ENCODE results near the gene WASHC3.

WASHC3 gene

GRCh38 chr12:101981868-101982267, 79.9 kb downstream of the WASHC3 start:
- FAIRE-seq, result no peak

GRCh38 chr12:101968770-101969169, 93.0 kb downstream of the WASHC3 start:
- DNase-seq (ENCODE audit: low spot score) (no peak), FAIRE-seq (no peak)

More at GRCh38 chr12:101981868-101982267, 79.9 kb downstream of the WASHC3 start:
- DNase-seq (ENCODE audit: low spot score), result no peak

- DNase-seq (ENCODE audit: low spot score) (no peak), FAIRE-seq (no peak)
Measured at GRCh38 chr12:101967506-101967905, 94.3 kb downstream of the WASHC3 start.

GRCh38 chr12:101966496-101966895, 95.3 kb downstream of the WASHC3 start:
- FAIRE-seq (no peak), DNase-seq (ENCODE audit: low spot score) (no peak)

GRCh38 chr12:101963697-101964096, 98.1 kb downstream of the WASHC3 start:
- no peak for FAIRE-seq
- DNase-seq (ENCODE audit: low spot score), result no peak
